NCI-H1092 (cell line): ENCODE data around the gene RABIF.
"Not testable (repeated sequence)": the region's sequence is repeated elsewhere in the genome, so short reads cannot be mapped to it uniquely, and the experiment has no call there.

Experiments
- DNase-seq: peaks from one replicate; lab custom pipeline; 2025; lab: John Stamatoyannopoulos, UW

RABIF gene

DNA sequence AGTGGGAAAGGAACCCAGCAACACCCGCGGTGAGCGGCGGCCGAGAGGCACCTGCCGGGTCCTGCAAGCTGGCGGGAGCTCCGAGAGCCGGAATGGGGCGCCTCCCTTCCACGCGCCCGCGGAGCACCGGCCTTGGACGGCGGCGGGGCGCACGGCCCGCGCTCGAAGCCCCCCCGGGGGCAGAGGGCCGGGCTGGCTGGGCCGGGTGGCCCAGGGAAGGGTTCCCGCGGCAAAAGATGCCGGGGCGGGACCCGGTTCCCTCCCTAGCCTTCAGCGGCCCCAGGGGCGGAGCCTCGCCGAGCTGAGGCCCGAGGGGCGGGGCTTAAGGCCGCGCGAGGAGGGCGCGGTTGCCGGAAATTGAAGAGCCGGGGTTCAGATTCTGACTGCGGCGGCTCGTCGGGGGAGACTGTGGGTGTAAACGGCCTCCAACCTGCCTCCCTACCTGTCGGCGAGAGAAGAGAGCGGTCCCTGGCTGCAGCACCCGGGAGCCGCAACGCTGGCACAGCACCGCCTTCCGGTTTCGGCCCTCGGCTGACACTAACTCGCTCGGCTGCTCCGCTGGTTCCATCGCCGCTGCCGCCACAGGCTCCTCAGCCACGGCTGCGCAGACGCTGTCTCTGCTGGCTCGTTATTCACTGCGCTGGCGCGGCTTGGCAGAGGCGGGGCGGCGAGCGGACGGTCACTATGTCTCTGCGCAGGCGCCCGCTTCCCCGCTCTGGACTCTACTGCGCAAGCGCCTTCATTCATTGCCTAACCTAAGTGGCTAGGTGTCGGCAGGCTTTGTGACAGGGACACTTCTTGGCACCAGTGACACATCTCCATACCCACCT lies at the start of gene RABIF:
Gene RABIF, minus strand, starts transcription at position 619 of the 830 bp plus-strand sequence. Its CDS starts 51 bp downstream, at position 568.
- peak; percentile 98 for DNase-seq

DNA sequence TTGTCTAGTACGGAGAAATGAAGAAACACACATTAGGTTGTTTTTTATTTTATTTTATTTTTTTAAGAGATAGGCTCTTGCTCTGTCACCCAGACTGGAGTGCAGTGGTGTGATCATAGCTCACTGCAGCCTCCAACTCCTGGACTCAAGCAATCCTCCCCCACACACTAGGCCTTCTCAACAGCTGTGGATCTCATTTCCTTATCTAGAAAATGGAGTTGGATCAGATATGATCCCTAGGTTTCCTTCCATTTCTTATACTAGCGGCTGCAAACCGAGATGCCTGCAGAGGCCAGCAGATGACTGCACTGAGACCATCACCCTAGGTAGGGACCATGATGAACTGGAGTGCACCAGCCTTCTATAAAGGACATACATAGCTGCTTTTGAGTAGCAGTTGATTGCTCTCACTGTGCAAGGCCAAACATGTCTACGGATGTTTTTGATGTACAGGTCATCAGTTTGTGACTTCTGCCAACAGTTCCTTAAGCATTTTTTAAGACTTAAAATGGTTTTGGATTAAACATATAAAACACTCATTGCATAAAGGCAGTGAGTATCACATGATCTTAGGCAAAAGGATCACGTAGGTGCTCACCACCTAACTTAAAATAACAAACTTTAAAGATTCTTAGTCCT lies 49.5 kb upstream of the RABIF start:
- DNase-seq: no peak

DNA sequence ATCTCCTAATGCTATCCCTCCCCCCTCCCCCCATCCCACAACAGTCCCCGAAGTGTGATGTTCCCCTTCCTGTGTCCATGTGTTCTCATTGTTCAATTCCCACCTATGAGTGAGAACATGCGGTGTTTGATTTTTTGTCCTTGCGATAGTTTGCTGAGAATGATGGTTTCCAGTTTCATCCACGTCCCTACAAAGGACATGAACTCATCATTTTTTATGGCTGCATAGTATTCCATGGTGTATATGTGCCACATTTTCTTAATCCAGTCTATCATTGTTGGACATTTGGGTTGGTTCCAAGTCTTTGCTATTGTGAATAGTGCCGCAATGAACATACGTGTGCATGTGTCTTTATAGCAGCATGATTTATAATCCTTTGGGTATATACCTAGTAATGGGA lies 47.5 kb upstream of the RABIF start:
- not testable (repeated sequence) for DNase-seq

DNA sequence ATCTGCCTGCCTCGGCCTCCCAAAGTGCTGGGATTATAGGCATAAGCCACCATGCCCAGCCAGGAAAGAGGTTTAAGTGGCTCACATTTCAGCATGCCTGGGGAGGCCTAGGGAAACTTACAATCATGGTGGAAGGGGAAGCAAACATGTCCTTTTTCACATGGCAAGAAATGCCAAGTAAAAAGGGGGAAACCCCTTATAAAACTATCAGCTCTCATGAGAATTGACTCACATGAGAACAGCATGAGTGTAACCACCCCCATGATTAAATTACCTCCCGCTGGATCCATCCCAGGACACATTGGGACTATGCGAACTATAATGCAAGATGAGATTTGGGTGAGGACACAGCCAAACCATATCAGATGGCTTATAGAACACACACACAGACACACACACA lies 46.9 kb upstream of the RABIF start:
- DNase-seq: no peak

DNA sequence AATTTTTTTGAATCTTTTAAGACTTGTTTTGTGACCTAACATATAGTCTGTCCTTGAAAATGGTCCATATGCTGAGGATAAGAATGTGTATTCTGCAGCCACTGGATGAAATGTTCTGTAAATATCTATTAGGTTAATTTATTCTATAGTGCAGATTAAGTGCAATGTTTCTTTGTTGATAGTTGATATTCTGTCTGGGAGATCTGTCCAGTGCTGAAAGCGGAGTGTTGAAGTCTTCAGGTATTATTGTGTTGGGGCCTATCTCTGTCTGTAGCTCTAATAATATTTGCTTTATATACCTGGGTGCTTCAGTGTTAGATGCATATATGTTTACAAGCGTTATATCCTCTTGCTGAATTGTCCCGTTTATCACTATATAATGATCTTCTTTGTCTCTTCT lies 45.8 kb upstream of the RABIF start:
- no peak for DNase-seq

DNA sequence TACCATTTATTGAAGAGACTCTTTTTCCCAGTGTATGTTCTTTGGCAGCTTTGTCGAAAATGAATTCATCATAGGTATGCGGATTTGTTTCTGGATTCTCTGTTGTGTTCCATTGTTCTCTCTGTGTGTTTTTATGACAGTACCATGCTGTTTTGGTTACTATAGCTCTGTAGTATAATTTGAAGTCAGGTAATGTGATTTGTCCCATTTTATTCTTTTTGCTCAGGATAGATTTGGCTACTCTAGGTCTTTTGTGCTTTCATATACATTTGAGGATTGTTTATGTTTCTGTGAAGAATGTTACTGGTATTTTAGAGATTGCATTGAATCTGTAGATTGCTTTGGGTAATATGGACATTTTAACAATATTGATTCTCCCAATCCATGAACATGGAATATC lies 43.5 kb upstream of the RABIF start:
- DNase-seq: no peak

DNA sequence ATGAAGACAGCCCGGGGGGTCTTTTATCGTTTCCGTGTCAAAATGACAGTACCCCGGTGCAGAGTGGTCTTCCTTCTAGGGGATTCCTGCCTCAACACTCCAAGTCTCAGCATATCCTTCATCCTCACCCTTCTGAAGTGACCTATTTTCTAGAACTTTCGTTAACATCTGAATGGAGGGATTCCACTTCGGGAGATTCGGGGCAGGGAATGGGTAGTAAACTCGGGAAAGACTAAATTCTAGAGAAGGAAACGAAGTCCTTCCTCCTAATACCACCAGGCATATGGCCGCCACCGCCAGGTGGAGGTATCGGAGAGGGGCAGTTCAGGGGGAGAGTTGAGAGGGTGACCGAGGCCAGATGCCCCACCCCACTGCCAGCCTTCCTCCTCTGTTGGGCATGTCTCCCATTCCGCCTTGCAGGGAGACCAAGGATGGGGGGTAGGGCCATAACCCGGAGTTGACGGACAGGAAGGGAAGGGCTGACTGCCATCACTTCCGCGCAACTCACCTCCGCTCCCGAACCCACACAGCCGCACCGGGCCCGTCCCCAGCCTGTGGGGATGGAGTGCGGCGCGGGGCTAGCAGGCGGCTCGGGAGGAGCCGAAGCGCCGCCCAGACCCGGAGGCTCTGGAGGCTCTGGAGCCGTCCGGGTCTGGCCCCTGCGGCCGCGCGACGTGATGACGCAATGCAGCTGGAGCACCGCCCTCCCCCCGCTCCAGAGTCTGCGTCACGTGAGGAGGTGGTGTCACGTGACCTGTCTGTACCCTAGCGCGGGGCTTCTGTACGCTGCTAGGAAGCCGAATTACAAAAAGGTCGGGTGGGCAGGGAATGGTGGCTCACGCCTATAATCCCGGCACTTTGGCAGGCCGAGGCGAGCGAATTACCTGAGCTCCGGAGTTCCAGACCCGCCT lies 37.9 kb upstream of the RABIF start, which contains the start of gene KLHL12:
Gene KLHL12, minus strand, starts transcription at position 654 of the 911 bp plus-strand sequence. CDS start 2,072 bp downstream, outside the sequence.
- peak; percentile 98 for DNase-seq

DNA sequence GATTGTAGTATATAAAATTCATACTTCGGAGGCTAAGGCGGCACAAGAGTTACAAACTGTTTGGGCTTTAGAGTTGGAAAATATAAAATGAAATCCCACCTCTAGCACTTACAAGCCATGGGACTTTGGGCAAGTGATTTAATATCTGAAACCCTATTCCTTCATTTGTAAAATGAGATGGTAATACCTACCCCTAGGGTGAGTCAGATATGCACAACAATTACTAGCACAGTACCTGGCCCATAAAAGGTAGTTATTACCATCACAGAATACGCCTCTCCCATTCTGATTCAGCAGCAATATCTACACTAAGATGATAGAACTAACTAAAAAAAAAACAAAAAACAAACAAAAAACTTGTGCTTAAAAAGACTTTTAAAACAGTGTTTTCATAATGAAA lies 34.6 kb upstream of the RABIF start:
- DNase-seq: no peak

DNA sequence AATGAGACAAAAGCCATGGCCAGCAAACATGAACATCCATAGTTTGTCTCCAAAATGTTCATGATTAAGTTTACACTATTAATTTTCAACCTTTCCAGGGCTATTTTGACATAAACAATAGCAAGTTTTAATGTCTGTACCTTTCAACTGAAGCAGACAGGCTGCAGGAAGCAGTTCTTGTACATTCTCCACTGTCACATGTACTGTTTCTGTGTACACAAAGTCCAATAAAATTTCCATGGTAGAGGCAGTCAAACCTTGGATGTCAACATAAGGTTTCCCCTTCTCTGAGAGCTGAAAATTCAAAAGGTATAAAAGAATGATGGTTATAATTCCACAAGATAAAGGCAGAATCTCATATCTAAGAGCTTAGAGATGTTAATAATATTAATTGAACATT lies 30.7 kb upstream of the RABIF start:
- DNase-seq: no peak

DNA sequence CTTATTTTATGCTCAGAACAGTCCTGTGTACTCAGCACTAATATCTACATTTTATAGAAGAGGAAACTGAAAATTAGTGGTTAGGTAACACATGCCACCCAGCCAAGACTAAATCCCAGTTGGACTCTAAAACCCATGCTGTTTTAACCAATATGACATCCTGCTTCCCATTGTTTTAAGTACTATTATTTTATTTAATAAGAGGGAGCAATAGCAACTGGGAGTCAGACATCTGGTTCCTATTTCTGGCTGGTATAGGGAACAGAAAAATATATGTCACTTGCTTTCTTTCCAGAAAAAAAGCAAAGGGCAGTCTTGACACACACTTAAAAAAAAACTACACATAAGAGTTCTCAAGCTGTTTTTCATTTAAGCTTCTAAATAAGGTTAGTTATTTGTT lies 26.2 kb upstream of the RABIF start:
- DNase-seq: no peak

DNA sequence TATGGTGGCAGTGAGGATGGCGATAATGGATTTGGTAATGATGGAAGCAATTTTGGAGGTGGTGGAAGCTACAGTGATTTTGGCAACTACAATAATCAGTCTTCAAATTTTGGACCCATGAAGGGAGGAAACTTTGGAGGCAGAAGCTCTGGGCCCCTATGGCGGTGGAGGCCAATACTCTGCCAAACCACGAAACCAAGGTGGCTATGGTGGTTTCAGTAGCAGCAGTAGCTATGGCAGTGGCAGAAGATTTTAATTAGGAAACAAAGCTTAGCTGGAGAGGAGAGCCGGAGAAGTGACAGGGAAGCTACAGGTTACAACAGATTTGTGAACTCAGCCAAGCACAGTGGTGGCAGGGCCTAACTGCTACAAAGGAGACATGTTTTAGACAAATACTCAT lies 23.5 kb upstream of the RABIF start:
- DNase-seq: not testable (repeated sequence)

DNA sequence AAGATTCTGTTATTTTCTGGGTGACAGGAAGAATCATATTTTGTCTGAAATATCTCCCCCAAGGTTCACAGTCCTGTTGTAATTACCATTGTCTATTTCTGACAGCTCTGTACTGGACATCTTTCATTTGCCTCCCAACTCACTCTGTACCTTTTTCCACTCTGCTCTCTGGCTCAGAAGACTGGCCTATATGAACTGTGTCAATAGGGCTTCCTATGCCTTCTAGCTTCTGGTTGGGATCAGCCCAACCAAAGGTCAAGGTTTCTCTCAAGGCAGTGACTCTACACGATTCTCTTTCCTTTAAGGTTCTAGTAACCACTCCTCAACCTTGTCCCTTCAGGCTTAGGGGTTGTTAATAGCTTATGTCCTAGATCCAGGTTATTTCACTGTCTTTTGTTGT lies 20.5 kb upstream of the RABIF start:
- no peak for DNase-seq

DNA sequence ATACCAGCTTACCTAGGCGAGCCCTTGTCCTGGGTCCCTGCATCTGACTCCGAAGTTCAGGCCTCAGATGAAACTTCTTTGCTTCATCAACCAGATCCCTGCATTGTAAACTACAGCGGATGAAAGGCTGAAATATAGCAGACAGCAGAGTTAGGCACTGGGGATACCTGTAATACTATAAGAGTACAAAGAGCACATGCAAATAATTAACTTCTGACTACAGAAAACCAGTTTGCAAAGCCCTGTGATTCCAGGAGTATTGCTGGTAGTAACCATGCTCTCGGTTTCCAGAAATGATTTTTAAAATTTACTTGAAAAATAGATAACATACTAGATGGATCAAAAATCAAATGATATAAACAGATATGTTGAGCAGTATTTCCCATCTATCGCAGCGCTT lies 20.0 kb upstream of the RABIF start:
- no peak for DNase-seq

DNA sequence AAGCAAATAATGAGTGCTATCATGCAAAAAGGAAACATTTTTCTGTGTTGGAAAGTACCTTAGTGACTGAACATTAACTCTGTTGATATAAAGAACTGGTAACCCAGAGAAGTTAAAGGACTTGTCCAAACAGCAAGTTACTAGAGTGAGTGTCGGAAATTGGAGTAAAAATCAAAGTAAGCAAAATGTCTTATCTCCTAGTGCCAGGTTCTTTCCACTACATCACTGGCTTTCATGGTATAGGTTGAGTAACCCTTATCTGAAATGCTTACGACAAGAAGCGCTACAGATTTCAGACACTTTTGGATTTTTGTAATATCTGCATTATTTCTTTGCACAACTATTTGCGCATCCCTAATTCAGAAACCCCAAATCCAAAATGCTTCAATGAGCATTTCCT lies 16.4 kb upstream of the RABIF start:
- DNase-seq: no peak

DNA sequence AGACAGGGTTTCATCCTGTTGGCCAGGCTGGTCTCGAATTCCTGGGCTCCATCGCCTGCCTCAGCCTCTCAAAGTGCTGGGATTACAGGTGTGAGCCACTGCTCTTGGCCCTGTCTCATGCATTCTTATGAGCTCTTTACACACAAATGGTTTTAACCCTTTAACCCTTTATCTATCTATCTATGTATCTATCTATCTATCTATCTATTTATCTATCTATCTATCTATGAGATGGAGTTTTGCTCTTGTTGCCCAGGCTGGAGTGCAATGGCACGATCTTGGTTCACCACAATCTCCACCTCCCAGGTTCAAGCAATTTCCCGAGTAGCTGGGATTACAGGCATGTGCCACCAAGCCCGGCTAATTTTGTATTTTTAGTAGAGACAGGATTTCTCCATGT lies 14.9 kb upstream of the RABIF start:
- not testable (repeated sequence) for DNase-seq

DNA sequence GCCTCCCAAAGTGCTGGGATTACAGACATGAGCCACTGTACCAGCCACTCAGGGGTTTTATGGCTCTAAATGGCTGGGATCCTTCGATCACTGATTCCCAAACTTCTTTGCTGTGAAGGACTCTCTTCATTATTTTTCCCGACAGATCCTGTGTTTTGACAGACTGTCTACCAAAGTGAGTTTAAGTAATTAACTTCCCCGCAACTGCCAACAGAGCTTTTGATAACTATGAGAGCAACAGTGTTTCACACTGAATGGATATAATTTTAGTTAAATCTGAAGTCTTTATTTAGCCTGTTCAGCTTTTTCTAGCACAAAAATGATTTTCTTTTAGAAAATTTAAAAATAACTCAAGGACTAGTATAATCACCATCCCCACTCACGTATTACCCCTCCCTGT lies 12.6 kb upstream of the RABIF start:
- no peak for DNase-seq

DNA sequence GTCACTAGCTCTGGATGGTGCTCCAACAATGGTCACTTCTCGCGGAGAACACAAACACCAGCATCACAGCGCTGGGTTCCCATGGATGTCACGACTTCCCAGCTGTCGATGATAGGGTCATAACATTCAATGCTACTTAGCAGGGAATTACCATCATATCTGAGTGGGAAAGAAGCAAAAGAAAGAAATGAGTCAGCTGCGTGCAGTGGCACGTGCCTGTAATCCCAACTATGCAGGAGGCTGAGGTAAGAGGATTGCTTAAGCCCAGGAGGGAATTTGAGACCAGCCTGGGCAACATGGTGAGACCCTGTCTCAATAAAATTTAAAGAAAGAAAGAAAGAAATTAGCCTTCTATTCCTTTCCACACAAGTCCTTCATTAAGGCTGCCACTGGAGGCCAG lies 3.6 kb upstream of the RABIF start:
- no peak for DNase-seq

DNA sequence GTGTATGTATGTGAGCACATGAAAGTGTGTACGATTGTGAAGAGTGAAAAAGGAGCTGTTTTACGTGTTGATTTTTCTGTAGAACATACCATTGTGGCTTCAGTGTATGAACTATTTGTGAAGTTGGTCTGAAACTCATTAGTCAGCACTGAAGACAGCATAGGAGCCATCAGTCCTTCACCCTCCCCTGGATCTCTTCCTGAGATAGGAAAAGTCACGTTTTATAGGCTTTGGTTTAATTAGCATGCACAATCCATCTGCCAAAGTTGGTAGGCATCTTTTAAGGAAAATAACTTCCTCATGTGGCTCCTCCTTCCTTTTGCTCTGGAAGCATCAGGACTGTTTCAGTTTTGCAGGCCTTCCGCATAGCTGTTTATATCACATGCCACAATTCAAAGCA lies 1.4 kb upstream of the RABIF start:
- no peak for DNase-seq

DNA sequence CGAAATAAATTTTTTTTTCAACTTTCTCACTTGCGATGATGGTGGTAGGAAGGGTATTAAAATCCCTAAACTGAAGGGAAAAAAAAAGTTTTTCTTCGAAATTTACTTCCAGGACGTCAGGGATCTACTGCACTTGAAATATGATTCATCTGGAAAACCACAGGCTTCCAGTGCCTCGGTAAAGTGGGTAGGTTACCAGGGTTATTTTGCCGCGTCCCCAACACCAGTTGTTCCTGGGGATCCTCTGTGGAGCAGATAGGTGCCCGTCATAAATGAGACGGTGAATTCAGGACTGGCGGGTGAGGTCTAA lies 773 bp downstream of the RABIF start:
- DNase-seq: no peak

DNA sequence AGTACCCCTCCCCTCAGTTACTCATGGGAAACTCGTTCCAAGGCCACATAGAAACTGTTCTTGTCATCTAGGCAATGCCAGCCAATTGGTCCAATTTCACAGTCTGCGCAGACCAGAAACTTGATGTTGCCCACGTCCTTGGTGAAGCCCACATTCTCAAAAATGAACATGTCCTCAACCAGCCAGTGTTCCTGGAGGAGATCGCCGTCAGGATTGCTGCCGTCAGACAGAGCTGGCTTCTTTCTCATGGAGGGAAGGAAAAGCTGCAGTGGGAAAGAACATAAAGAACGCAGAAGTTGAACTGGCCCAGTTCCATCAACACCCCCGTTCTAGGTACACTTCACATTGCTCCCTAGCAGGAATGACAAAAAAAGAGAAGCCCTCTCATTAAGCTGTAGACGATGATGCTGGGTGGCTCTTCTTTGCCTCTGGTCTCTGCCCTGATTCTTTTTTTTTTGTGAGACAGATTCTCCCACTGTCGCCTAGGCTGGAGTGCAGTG lies 7.9 kb downstream of the RABIF start:
- DNase-seq: no peak

DNA sequence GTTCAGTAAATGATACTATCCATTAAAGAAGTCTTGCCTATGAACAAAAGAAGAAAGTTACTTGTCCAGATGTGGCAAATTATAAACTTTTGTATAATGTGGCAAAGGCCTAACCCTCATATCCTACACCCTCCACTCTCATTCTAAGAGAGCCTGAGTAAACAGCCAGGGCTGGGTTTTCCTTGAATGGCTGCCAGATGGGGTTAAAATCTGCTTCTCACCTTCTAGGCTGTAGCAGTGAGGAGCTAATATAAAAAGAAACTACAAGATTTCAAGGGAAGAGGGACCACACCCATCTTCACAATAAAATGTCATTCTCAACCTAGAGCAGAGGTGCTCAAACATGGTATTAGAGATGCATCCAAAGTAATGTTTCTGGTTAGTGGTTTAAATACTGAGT lies 8.9 kb downstream of the RABIF start:
- DNase-seq: no peak

DNA sequence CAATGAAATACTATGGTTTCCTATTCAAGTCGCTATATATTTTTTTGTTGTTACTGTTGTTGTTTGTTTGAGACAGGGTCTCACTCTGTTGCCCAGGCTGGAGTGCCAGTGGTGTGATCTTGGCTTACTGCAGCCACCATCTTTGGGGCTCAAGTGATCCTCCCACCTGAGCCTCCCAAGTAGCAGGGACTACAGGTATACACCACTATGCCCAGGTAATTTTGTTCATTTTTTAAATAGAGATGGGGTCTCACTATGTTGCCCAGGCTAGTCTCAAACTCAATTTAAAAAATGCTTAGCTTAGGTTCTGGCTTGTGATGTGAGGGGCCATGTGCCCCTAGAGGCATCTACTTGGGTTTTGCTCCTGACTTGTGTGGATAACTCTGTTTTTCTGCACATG lies 9.8 kb downstream of the RABIF start:
- no peak for DNase-seq

DNA sequence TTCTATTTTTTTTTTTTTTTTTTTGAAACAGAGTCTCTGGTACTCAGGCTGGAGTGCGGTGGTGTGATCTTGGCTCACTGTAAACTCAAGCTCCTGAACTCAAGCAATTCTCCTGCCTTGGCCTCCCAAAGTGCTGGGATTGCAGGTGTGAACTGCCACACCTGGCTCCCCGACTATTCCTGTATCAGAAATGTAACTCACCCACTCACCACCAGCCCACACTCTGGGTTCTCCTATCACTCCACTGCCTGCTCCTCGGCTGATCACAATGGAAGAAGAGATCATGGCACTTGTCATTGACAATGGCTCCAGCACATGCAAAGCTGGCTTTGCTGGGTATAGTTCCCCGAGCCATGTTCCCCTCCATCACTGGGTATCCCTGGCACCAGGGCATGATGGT lies 15.9 kb downstream of the RABIF start:
- DNase-seq: no peak
